Brain microvascular endothelial cell (primary cell): ENCODE data around the gene USP14.

Experiments used
- DNase-seq: peaks from one replicate; pipeline ENCODE4 v3.0.0-alpha.2; 2020
- H3K27ac ChIP-seq: fragments of 250-450 bp; sonication (Bioruptor Pico); 2 replicates; pipeline ENCODE4 v1.5.1; 2020; ENCODE audit warnings: mild to moderate bottlenecking, moderate library complexity
- H3K27me3 ChIP-seq: fragments of 250-450 bp; sonication (Bioruptor Pico); replicated peaks from 2 replicates; pipeline ENCODE4 v1.5.1; 2020; ENCODE audit warnings: mild to moderate bottlenecking
- H3K36me3 ChIP-seq: fragments of 250-450 bp; sonication (Bioruptor Pico); replicated peaks from 2 replicates; pipeline ENCODE4 v1.5.1; 2020; ENCODE audit warnings: mild to moderate bottlenecking
- H3K4me3 ChIP-seq: 2 replicates; pipeline ENCODE4 v1.5.1; 2011; ENCODE audit warnings: low read depth, mild to moderate bottlenecking, control low read depth, low read length, moderate library complexity
- in situ Hi-C: cut with HindIII; loops from 2 replicates; pipeline ENCODE4 v1.10.0; 2017; ENCODE audit warnings: low sequenced_read_pairs, low pct_ligation_motif_present
- TF ChIP-seq, protein P1 (sequence below): IDR thresholded peaks from 2 replicates; pipeline ENCODE4 v1.5.1; 2011; ENCODE audit warnings: low read depth, mild to moderate bottlenecking, moderate library complexity, low read length, control low read depth, inconsistent platforms; ENCODE audit errors: missing control alignments

USP14 gene

DNA sequence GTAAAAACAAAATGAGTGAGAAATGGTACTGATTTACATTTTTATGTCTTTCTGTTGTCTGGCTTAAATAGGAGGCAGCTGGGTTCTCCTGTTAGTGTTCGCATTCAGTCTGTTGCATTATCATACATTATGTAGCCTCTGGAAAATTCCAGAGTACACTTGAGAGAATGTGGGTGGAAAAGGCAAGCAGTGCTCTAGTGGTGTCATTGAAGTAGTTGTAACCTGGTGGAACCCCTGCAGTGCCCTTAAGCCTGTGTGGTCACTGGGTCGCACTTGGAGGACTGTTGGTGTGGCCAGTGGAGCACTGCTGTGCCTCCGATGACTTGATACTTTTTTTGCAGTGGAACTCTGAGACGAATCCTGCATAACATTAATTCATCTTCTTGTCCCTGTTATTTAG lies 52.4 kb downstream of the USP14 start:
- Histone ChIP-seq H3K27ac (no peak overlapping the region), H3K36me3 (peaks cover 49% of the 10 kb centered on the region), H3K4me3 (no peak overlapping the region), H3K27me3 (no peaks in the 10 kb centered on the region)
- DNase-seq, result no peak
- TF ChIP-seq, protein P1, sequence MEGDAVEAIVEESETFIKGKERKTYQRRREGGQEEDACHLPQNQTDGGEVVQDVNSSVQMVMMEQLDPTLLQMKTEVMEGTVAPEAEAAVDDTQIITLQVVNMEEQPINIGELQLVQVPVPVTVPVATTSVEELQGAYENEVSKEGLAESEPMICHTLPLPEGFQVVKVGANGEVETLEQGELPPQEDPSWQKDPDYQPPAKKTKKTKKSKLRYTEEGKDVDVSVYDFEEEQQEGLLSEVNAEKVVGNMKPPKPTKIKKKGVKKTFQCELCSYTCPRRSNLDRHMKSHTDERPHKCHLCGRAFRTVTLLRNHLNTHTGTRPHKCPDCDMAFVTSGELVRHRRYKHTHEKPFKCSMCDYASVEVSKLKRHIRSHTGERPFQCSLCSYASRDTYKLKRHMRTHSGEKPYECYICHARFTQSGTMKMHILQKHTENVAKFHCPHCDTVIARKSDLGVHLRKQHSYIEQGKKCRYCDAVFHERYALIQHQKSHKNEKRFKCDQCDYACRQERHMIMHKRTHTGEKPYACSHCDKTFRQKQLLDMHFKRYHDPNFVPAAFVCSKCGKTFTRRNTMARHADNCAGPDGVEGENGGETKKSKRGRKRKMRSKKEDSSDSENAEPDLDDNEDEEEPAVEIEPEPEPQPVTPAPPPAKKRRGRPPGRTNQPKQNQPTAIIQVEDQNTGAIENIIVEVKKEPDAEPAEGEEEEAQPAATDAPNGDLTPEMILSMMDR, result no peak
- in situ Hi-C loops, result no loop called here

DNA sequence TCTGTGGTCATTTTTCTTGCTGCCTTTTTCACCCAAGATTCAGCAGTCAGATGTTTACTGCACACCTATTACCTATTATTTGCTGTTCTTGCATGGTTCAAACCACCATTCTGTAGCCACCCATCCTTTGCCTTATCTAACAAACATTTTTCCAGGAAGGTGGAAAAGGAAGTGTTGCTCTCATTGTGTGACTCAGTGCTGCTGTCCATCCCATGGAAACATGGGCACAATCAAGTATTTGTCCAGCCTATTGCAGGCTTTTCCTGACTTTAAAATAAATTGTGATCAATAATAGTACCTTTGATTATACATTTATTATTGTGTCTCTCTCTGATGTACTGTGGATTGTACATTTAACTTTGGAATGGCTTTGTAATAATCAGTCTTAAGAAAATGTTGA lies 53.2 kb downstream of the USP14 start:
- in situ Hi-C loops, result no loop called here
- no peak overlapping the region for H3K27ac ChIP-seq
- peaks cover 49% of the 10 kb centered on the region for H3K36me3 ChIP-seq
- no peak overlapping the region for H3K4me3 ChIP-seq
- DNase-seq, result no peak
- TF ChIP-seq, protein P1, result no peak
- H3K27me3 ChIP-seq, result no peaks in the 10 kb centered on the region

DNA sequence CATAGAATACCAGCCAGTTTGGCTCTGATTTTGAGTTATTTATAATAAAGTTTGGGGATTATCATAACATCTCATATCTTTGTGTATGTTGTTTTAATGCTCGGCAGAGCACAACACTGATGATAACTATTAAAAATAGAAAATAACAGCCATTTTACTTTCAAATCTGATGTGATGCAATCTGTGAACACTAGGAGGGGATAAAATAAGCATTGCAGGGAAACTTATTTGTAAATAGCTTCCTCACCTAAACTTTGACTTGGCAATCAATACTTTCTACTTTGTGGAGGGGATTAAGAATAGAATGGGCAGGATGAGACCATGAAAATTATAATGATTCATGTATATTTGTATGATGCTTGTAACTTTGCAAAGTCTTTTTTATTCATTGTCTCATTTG lies 54.4 kb downstream of the USP14 start:
- Histone ChIP-seq H3K36me3 (peaks cover 51% of the 10 kb centered on the region), H3K4me3 (no peak overlapping the region), H3K27me3 (no peaks in the 10 kb centered on the region), H3K27ac (no peak overlapping the region)
- in situ Hi-C loops, result no loop called here
- TF ChIP-seq, protein P1, result no peak
- no peak for DNase-seq

DNA sequence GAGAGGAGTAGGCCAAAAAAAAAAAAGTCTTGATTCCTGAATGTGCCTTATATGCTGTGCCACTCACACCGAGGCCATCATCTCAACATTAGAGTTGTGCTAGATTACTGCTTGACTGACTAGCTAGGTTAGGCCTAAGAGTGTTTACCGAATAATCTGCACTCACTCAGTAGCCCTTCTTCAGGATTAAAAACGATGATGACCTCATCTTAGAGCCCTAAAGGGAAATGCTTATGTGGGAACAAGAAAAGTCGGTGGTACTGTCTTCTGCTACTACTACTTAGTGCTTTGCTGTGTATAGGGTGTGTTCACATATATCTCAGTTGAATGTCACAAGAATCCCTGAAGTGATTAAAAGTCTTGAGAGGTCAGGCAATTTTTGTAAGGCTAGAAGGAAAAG lies 55.1 kb downstream of the USP14 start:
- Histone ChIP-seq H3K4me3 (no peak overlapping the region), H3K27ac (no peak overlapping the region), H3K36me3 (peaks cover 57% of the 10 kb centered on the region), H3K27me3 (no peaks in the 10 kb centered on the region)
- DNase-seq, result no peak
- TF ChIP-seq, protein P1, result no peak
- in situ Hi-C loops, result no loop called here

DNA sequence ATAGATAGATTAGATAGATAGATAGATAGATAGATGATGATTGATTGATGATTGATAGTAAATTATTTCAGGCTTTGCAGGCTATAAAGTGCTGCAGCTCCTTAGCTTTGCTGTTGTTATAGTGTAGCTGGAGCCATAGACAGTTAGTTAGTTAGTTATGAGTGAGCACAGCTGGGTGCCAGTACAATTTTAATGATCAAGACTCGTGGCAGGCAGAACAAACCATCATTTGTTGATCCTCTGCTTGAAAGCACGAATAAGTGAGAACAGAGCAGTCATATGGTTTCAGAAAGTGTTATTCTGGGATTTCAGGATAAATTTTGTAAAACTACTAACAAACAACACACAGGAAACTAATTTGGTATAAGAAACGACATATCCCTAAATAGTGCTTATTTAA lies 55.6 kb downstream of the USP14 start:
- no peaks in the 10 kb centered on the region for H3K27me3 ChIP-seq
- H3K36me3 ChIP-seq, result peaks cover 55% of the 10 kb centered on the region
- TF ChIP-seq, protein P1, result no peak
- H3K27ac ChIP-seq, result no peak overlapping the region
- in situ Hi-C loops, result no loop called here
- no peak for DNase-seq
- no peak overlapping the region for H3K4me3 ChIP-seq

DNA sequence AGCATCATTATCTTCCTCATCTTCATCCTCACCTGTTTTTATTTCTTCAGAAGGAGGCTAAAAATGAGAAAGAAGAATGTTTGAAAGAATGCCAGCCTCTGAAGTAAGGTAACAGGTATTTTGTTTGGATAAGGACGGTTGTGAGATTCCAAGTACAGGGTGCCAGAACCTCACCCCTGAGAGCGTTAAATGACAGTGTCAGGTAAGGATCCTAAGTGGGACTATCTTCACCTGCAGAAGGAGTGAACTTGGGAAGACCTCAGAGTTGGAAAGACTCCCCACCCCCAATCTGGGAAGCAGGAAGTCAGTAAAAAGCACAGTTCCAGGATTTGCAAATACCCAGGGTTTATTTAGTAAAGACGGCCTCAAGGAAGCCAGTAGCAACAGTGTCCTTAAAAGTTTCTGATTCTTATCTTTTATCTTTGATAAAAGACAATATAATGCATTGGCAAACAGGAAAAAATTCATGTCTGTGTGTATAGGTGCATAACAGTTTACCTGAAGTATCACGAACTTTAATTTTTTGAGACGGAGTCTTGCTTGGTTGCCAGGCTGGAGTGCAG lies 57.2 kb downstream of the USP14 start:
- peaks cover 53% of the 10 kb centered on the region for H3K36me3 ChIP-seq
- in situ Hi-C loops, result no loop called here

More for the DNA sequence above, 57.2 kb downstream of the USP14 start:
- TF ChIP-seq, protein P1, result no peak
- no peak overlapping the region for H3K27ac ChIP-seq
- no peaks in the 10 kb centered on the region for H3K27me3 ChIP-seq
- DNase-seq, result no peak
- no peak overlapping the region for H3K4me3 ChIP-seq
